ENCODE data around the gene TOX2. TPM values are rescaled to one million over a fixed set of nuclear protein-coding genes. Genes with fewer than 3 reads are reported as not detected.

TOX2 gene
- total and polyA plus RNA-seq, 2 of the 4 experiments (the other 2 are of a cell fraction): 1.3 to 17.5 TPM

GRCh38 chr20:44018259-44018941, 103.7 kb downstream of the TOX2 start:
- ChIA-PET POLR2A (ENCODE audit: unreplicated experiment) (no interaction called here), CTCF (interaction anchor here (0.9 kb wide), 1 partner anchor 8 kb away, joined by 3 read pairs; no protein-coding TSS in a partner anchor)
- Histone ChIP-seq H2BK120ac (ENCODE audit: low read depth, low read length) (peak overlapping the region; percentile 58), H3K9ac (ENCODE audit: low read depth, low read length) (peak overlapping the region; percentile 31; the same call in 1 of the 2 replicates), H3K36me3 (ENCODE audit: control insufficient read depth, insufficient read depth, low read length) (no peaks in the 10 kb centered on the region; the same call in 1 of the 2 replicates), H2BK15ac (ENCODE audit: low read depth, low read length) (peak overlapping the region; percentile 91; the same call in 1 of the 3 replicates), H3K9me1 (ENCODE audit: insufficient read depth, low read length) (peaks cover 24% of the 10 kb centered on the region), H3K14ac (replicated peaks; ENCODE audit: low read depth, low read length) (peak overlapping the region; percentile 39; the same call in 1 of the 2 replicates), H3K9me3 (ENCODE audit: control insufficient read depth, insufficient read depth, low read length) (no peaks in the 10 kb centered on the region), H4K5ac (ENCODE audit: low read depth, low read length) (no peak overlapping the region), H3K79me1 (ENCODE audit: low read depth in 1 of 2, low read length in 2 of 2) (peaks cover 25 to 81% of the 10 kb centered on the region in 2 experiments), H2AK5ac (ENCODE audit: low read depth, low read length) (peak overlapping the region; percentile 81), H4K20me1 (ENCODE audit: insufficient read depth, low read length) (peaks cover 11% of the 10 kb centered on the region; the same call in 1 of the 2 replicates), H3K4me1 (ENCODE audit: control insufficient read depth, insufficient read depth, low read length) (peaks cover 13% of the 10 kb centered on the region), H2BK5ac (ENCODE audit: low read depth, low read length, poor library complexity, severe bottlenecking) (peak overlapping the region; percentile 59), H2AFZ (replicated peaks; ENCODE audit: low read length, poor library complexity) (peak overlapping the region; percentile 9), H3K27me3 (ENCODE audit: control insufficient read depth, insufficient read depth, low read length) (no peaks in the 10 kb centered on the region), H4K8ac (ENCODE audit: low read depth in 2 of 2, low read length in 2 of 2) (peak overlapping the region; percentile 34 to 67), H3K23ac (ENCODE audit: low read depth, low read length) (peak overlapping the region; percentile 76; the same call in 1 of the 2 replicates), H2AK9ac (replicated peaks; ENCODE audit: low read depth, low read length, poor library complexity) (no peak overlapping the region), H3K4ac (ENCODE audit: low read depth, low read length) (peak overlapping the region; percentile 56), H3K56ac (ENCODE audit: extremely low read depth, insufficient read depth, low read length) (peak overlapping the region; percentile 64; the same call in 1 of the 2 replicates), H3K27ac (ENCODE audit: insufficient read depth, low read length) (peak overlapping the region; percentile 30), H3K4me3 (ENCODE audit: insufficient read depth, low read depth, low read length) (no peak overlapping the region), H2BK20ac (ENCODE audit: low read depth, low read length) (peak overlapping the region; percentile 49; the same call in 1 of the 2 replicates), H4K91ac (ENCODE audit: insufficient read depth, low read depth, low read length) (peak overlapping the region; percentile 64), H3K18ac (ENCODE audit: low read depth, low read length) (peak overlapping the region; percentile 17), H3K4me2 (ENCODE audit: low read depth, low read length) (peak overlapping the region; percentile 8)
- intact Hi-C loops (cut with micrococcal nuclease) (loop anchor here (5.0 kb wide), 1 partner anchor 76 kb away; no protein-coding TSS in a partner anchor), dilution Hi-C loops (cut with HindIII; ENCODE audit: low sequenced_read_pairs, unreplicated experiment) (no loop called here), in situ Hi-C loops (cut with MboI; ENCODE audit: low sequenced_read_pairs) (no loop called here)
- peak; percentile 93 for DNase-seq
- TF ChIP-seq CHD1 (IDR thresholded peaks at IDR 0.05; ENCODE audit: low read depth, low read length) (no peak), SMC3 (IDR thresholded peaks at IDR 0.05; ENCODE audit: low read depth, low read length) (0 out of 2 replicates have a peak, but pooled peaks have one; percentile 8), CTCF (conservative IDR thresholded peaks at IDR 0.05; ENCODE audit: low read depth, low read length) (no peak), FOS (IDR thresholded peaks at IDR 0.05; ENCODE audit: low read depth, low read length) (peak; percentile 45; the same call in 1 of the 2 replicates)
- BruUV-seq (replicated peaks): no TSS peak
- WGBS, 2 experiments (ENCODE audit: extremely low coverage in 2 of 2, insufficient read length in 1 of 2): 22% methylated on average over 6 of the region's 15 CpGs; no CpG with 5 or more reads in 1 of the 2 experiments
- peak; percentile 84 for ATAC-seq (ENCODE audit: low read depth)

Data from IMR-90 (cell line).